ENCODE data around the gene PHF2.

The PHF2 gene

GRCh38 chr9:93682155-93682968 is 106.0 kb downstream of the PHF2 start:
- no peak for TF ChIP-seq POLR2A (IDR thresholded peaks at IDR 0.05; ENCODE audit: low read depth, low read length)
- DNase-seq (ENCODE audit: insufficient read length, low spot score) (peak; percentile 66), FAIRE-seq (no peak)

GRCh38 chr9:93683331-93684134 is 107.1 kb downstream of the PHF2 start:
- no peak for FAIRE-seq
- TF ChIP-seq POLR2A (IDR thresholded peaks at IDR 0.05; ENCODE audit: low read depth, low read length), result no peak

GRCh38 chr9:93684161-93684765 is 107.9 kb downstream of the PHF2 start:
- FAIRE-seq (no peak), DNase-seq (ENCODE audit: insufficient read length, low spot score) (no peak)
- no peak for TF ChIP-seq POLR2A (IDR thresholded peaks at IDR 0.05; ENCODE audit: low read depth, low read length)

More at GRCh38 chr9:93683331-93684134, 107.1 kb downstream of the PHF2 start:
- DNase-seq (ENCODE audit: insufficient read length, low spot score), result no peak

- FAIRE-seq (no peak), DNase-seq (ENCODE audit: insufficient read length, low spot score) (no peak)
- TF ChIP-seq POLR2A (IDR thresholded peaks at IDR 0.05; ENCODE audit: low read depth, low read length), result no peak
Measured at GRCh38 chr9:93684806-93685543, 108.6 kb downstream of the PHF2 start.

- FAIRE-seq (no peak), DNase-seq (ENCODE audit: insufficient read length, low spot score) (no peak)
- TF ChIP-seq POLR2A (IDR thresholded peaks at IDR 0.05; ENCODE audit: low read depth, low read length), result no peak
Measured at GRCh38 chr9:93686127-93686879, 109.9 kb downstream of the PHF2 start.

GRCh38 chr9:93686880-93687236 is 110.5 kb downstream of the PHF2 start:
- no peak for TF ChIP-seq POLR2A (IDR thresholded peaks at IDR 0.05; ENCODE audit: low read depth, low read length)
- no peak for DNase-seq (ENCODE audit: insufficient read length, low spot score)
- no peak for FAIRE-seq

GRCh38 chr9:93690618-93691017 is 114.2 kb downstream of the PHF2 start:
- no peak for TF ChIP-seq POLR2A (IDR thresholded peaks at IDR 0.05; ENCODE audit: low read depth, low read length)
- FAIRE-seq, result no peak

GRCh38 chr9:93693129-93693528 is 116.7 kb downstream of the PHF2 start:
- TF ChIP-seq POLR2A (IDR thresholded peaks at IDR 0.05; ENCODE audit: low read depth, low read length), result no peak
- FAIRE-seq (peak; percentile 38), DNase-seq (ENCODE audit: insufficient read length, low spot score) (no peak)

More at GRCh38 chr9:93690618-93691017, 114.2 kb downstream of the PHF2 start:
- DNase-seq (ENCODE audit: insufficient read length, low spot score), result no peak

- DNase-seq (ENCODE audit: insufficient read length, low spot score) (no peak), FAIRE-seq (no peak)
- no peak for TF ChIP-seq POLR2A (IDR thresholded peaks at IDR 0.05; ENCODE audit: low read depth, low read length)
Measured at GRCh38 chr9:93697352-93698139, 121.2 kb downstream of the PHF2 start.

- TF ChIP-seq POLR2A (IDR thresholded peaks at IDR 0.05; ENCODE audit: low read depth, low read length), result no peak
- DNase-seq (ENCODE audit: insufficient read length, low spot score) (no peak), FAIRE-seq (no peak)
Measured at GRCh38 chr9:93698140-93698908, 121.9 kb downstream of the PHF2 start.

- DNase-seq (ENCODE audit: insufficient read length, low spot score) (no peak), FAIRE-seq (no peak)
- TF ChIP-seq POLR2A (IDR thresholded peaks at IDR 0.05; ENCODE audit: low read depth, low read length), result no peak
Measured at GRCh38 chr9:93699650-93700049, 123.3 kb downstream of the PHF2 start.

All from H54 (cell line).